Activated CD4-positive, alpha-beta memory T cell treated with anti-CD3 and anti-CD28 coated beads for 36 hours (primary cell): ENCODE data around the gene FRRS1. TPM values are rescaled to one million over a fixed set of nuclear protein-coding genes. Genes with fewer than 3 reads are reported as not detected.

Experiments
- CTCF ChIA-PET: fragments of 350-600 bp; sonication (Branson Sonifier 250); formaldehyde crosslinking; loops from one replicate; lab custom pipeline; 2021; ENCODE audit warnings: antibody characterized with exemption, inconsistent platforms; lab: Charles Lee
- POLR2A ChIA-PET: fragments of 350-600 bp; sonication (Branson Sonifier 250); formaldehyde crosslinking; loops from one replicate; lab custom pipeline; 2021; ENCODE audit warnings: antibody characterized with exemption; lab: Charles Lee
- DNase-seq: peaks from one replicate; pipeline ENCODE4 v3.0.0-alpha.2; 2020
- H3K27ac Mint-ChIP-seq: one replicate; pipeline ENCODE4 v1.8.0; 2021; ENCODE audit warnings: mixed read lengths
- H3K27me3 Mint-ChIP-seq: one replicate; pipeline ENCODE4 v1.8.0; 2021; ENCODE audit warnings: mixed read lengths
- H3K36me3 Mint-ChIP-seq: one replicate; pipeline ENCODE4 v1.8.0; 2021; ENCODE audit warnings: mixed read lengths
- H3K4me1 Mint-ChIP-seq: one replicate; pipeline ENCODE4 v1.8.0; 2021; ENCODE audit warnings: low read depth, mixed read lengths
- H3K4me3 Mint-ChIP-seq: one replicate; pipeline ENCODE4 v1.8.0; 2021; ENCODE audit warnings: mild to moderate bottlenecking, mixed read lengths
- H3K9me3 Mint-ChIP-seq: one replicate; pipeline ENCODE4 v1.8.0; 2021; ENCODE audit warnings: mixed read lengths
- intact Hi-C: fragments of 100-400 bp; cut with micrococcal nuclease; formaldehyde crosslinking; loops from one replicate; pipeline ENCODE4 v1.15.1; 2023
- total RNA-seq, 2 experiments: library from RNA; stranded (reverse); gene quantifications; one replicate each; pipeline ENCODE4 v1.2.3, GENCODE V29; 2021

The FRRS1 gene
- total RNA-seq, 2 experiments from 2014 or later = 0.64 to 0.77 TPM

GRCh38 chr1:99784809-99785255 is 18.4 kb upstream of the FRRS1 start:
- H3K27ac Mint-ChIP-seq = no peak overlapping the region
- no peak for DNase-seq
- peaks cover 25% of the 10 kb centered on the region for H3K27me3 Mint-ChIP-seq
- no peaks in the 10 kb centered on the region for H3K36me3 Mint-ChIP-seq
- ChIA-PET POLR2A (no interaction called here), CTCF (interaction anchor here (0.6 to 0.8 kb wide), 2 partner anchors 19 to 379 kb away, joined by 3 to 4 read pairs; no protein-coding TSS in a partner anchor)
- peaks cover 19% of the 10 kb centered on the region for H3K4me1 Mint-ChIP-seq
- no peak overlapping the region for H3K4me3 Mint-ChIP-seq
- intact Hi-C loops = no loop called here
- no peaks in the 10 kb centered on the region for H3K9me3 Mint-ChIP-seq

GRCh38 chr1:99784143-99784542 is 17.7 kb upstream of the FRRS1 start:
- DNase-seq = no peak
- H3K27ac Mint-ChIP-seq = no peak overlapping the region
- H3K4me1 Mint-ChIP-seq = peaks cover 19% of the 10 kb centered on the region
- no peak overlapping the region for H3K4me3 Mint-ChIP-seq
- peaks cover 29% of the 10 kb centered on the region for H3K27me3 Mint-ChIP-seq
- ChIA-PET CTCF (no interaction called here), POLR2A (no interaction called here)
- no peaks in the 10 kb centered on the region for H3K9me3 Mint-ChIP-seq
- no peaks in the 10 kb centered on the region for H3K36me3 Mint-ChIP-seq
- intact Hi-C loops = no loop called here

GRCh38 chr1:99782920-99783319 is 16.5 kb upstream of the FRRS1 start:
- Mint-ChIP-seq H3K4me3 (no peak overlapping the region), H3K27ac (no peak overlapping the region), H3K4me1 (peaks cover 19% of the 10 kb centered on the region), H3K36me3 (no peaks in the 10 kb centered on the region), H3K27me3 (peaks cover 27% of the 10 kb centered on the region), H3K9me3 (no peaks in the 10 kb centered on the region)
- no peak for DNase-seq
- CTCF ChIA-PET = no interaction called here
- intact Hi-C loops = no loop called here
- POLR2A ChIA-PET = no interaction called here

- Mint-ChIP-seq H3K4me1 (peaks cover 19% of the 10 kb centered on the region), H3K27ac (no peak overlapping the region), H3K36me3 (no peaks in the 10 kb centered on the region), H3K9me3 (no peaks in the 10 kb centered on the region), H3K27me3 (peaks cover 30% of the 10 kb centered on the region), H3K4me3 (no peak overlapping the region)
- DNase-seq = no peak
- CTCF ChIA-PET = no interaction called here
- intact Hi-C loops = no loop called here
- POLR2A ChIA-PET = no interaction called here
Measured at GRCh38 chr1:99782397-99782796, 16.0 kb upstream of the FRRS1 start.

- ChIA-PET CTCF (no interaction called here), POLR2A (no interaction called here)
- intact Hi-C loops = no loop called here
- Mint-ChIP-seq H3K4me1 (peaks cover 16% of the 10 kb centered on the region), H3K4me3 (no peak overlapping the region), H3K9me3 (no peaks in the 10 kb centered on the region), H3K27me3 (peaks cover 30% of the 10 kb centered on the region), H3K36me3 (no peaks in the 10 kb centered on the region), H3K27ac (no peak overlapping the region)
- DNase-seq = no peak
Measured at GRCh38 chr1:99781798-99782197, 15.4 kb upstream of the FRRS1 start.

- POLR2A ChIA-PET = no interaction called here
- intact Hi-C loops = no loop called here
- Mint-ChIP-seq H3K36me3 (no peaks in the 10 kb centered on the region), H3K4me3 (no peak overlapping the region), H3K4me1 (no peaks in the 10 kb centered on the region), H3K9me3 (no peaks in the 10 kb centered on the region), H3K27ac (no peak overlapping the region), H3K27me3 (peaks cover 25% of the 10 kb centered on the region)
- no peak for DNase-seq
- CTCF ChIA-PET = no interaction called here
Measured at GRCh38 chr1:99777752-99778151, 11.3 kb upstream of the FRRS1 start.

GRCh38 chr1:99776120-99776519 is 9.7 kb upstream of the FRRS1 start:
- intact Hi-C loops = no loop called here
- Mint-ChIP-seq H3K9me3 (no peaks in the 10 kb centered on the region), H3K27me3 (peaks cover 14% of the 10 kb centered on the region), H3K4me1 (no peaks in the 10 kb centered on the region), H3K4me3 (no peak overlapping the region), H3K27ac (no peak overlapping the region), H3K36me3 (no peaks in the 10 kb centered on the region)
- ChIA-PET POLR2A (no interaction called here), CTCF (interaction anchor here (1.2 kb wide), 1 partner anchor 69 kb away, joined by 3 read pairs; no protein-coding TSS in a partner anchor)
- no peak for DNase-seq

- no peaks in the 10 kb centered on the region for H3K4me1 Mint-ChIP-seq
- H3K27me3 Mint-ChIP-seq = peaks cover 2% of the 10 kb centered on the region
- no peaks in the 10 kb centered on the region for H3K9me3 Mint-ChIP-seq
- CTCF ChIA-PET = no interaction called here
- H3K27ac Mint-ChIP-seq = no peak overlapping the region
- H3K36me3 Mint-ChIP-seq = no peaks in the 10 kb centered on the region
- intact Hi-C loops = no loop called here
- no peak overlapping the region for H3K4me3 Mint-ChIP-seq
- POLR2A ChIA-PET = no interaction called here
- no peak for DNase-seq
Measured at GRCh38 chr1:99772809-99773208, 6.4 kb upstream of the FRRS1 start.

GRCh38 chr1:99771513-99771918 is 5.1 kb upstream of the FRRS1 start:
- H3K36me3 Mint-ChIP-seq = no peaks in the 10 kb centered on the region
- intact Hi-C loops = no loop called here
- ChIA-PET CTCF (no interaction called here), POLR2A (no interaction called here)
- DNase-seq = no peak
- no peaks in the 10 kb centered on the region for H3K27me3 Mint-ChIP-seq
- no peak overlapping the region for H3K4me3 Mint-ChIP-seq
- no peaks in the 10 kb centered on the region for H3K9me3 Mint-ChIP-seq
- H3K4me1 Mint-ChIP-seq = peaks cover 2% of the 10 kb centered on the region
- H3K27ac Mint-ChIP-seq = no peak overlapping the region

GRCh38 chr1:99768524-99769245 is 2.2 kb upstream of the FRRS1 start:
- no peak for DNase-seq
- Mint-ChIP-seq H3K27me3 (peaks cover 4% of the 10 kb centered on the region), H3K27ac (no peak overlapping the region), H3K9me3 (no peaks in the 10 kb centered on the region), H3K36me3 (no peaks in the 10 kb centered on the region), H3K4me1 (peaks cover 6% of the 10 kb centered on the region), H3K4me3 (no peak overlapping the region)
- POLR2A ChIA-PET = no interaction called here
- CTCF ChIA-PET = no interaction called here
- intact Hi-C loops = no loop called here

- H3K4me3 Mint-ChIP-seq = no peak overlapping the region
- intact Hi-C loops = no loop called here
- peaks cover 4% of the 10 kb centered on the region for H3K27me3 Mint-ChIP-seq
- ChIA-PET POLR2A (no interaction called here), CTCF (no interaction called here)
- H3K36me3 Mint-ChIP-seq = no peaks in the 10 kb centered on the region
- H3K4me1 Mint-ChIP-seq = peaks cover 6% of the 10 kb centered on the region
- H3K9me3 Mint-ChIP-seq = no peaks in the 10 kb centered on the region
- DNase-seq = no peak
- no peak overlapping the region for H3K27ac Mint-ChIP-seq
Measured at GRCh38 chr1:99768104-99768503, 1.7 kb upstream of the FRRS1 start.

GRCh38 chr1:99764909-99765308 is 1.5 kb downstream of the FRRS1 start:
- intact Hi-C loops = no loop called here
- no peaks in the 10 kb centered on the region for H3K9me3 Mint-ChIP-seq
- no peak overlapping the region for H3K4me3 Mint-ChIP-seq
- H3K27ac Mint-ChIP-seq = no peak overlapping the region
- DNase-seq = no peak
- peaks cover 6% of the 10 kb centered on the region for H3K27me3 Mint-ChIP-seq
- no peaks in the 10 kb centered on the region for H3K36me3 Mint-ChIP-seq
- ChIA-PET POLR2A (no interaction called here), CTCF (no interaction called here)
- peaks cover 6% of the 10 kb centered on the region for H3K4me1 Mint-ChIP-seq

- ChIA-PET POLR2A (no interaction called here), CTCF (no interaction called here)
- H3K36me3 Mint-ChIP-seq = no peaks in the 10 kb centered on the region
- intact Hi-C loops = no loop called here
- no peak for DNase-seq
- H3K4me3 Mint-ChIP-seq = no peak overlapping the region
- no peaks in the 10 kb centered on the region for H3K9me3 Mint-ChIP-seq
- H3K27ac Mint-ChIP-seq = no peak overlapping the region
- H3K27me3 Mint-ChIP-seq = peaks cover 6% of the 10 kb centered on the region
- H3K4me1 Mint-ChIP-seq = peaks cover 6% of the 10 kb centered on the region
Measured at GRCh38 chr1:99764439-99764838, 2.0 kb downstream of the FRRS1 start.
